Mesothelial cell of epicardium (in vitro differentiated cells): ENCODE results near the gene LSS. TPM values are rescaled to one million over a fixed set of nuclear protein-coding genes. Genes with fewer than 3 reads are reported as not detected.

Experiments
- DNase-seq, 2 experiments: peaks; one replicate each; pipeline ENCODE4 v3.0.0; 2021; ENCODE audit warnings: low spot score in 2 of 2; ENCODE audit not compliant: unreplicated experiment in 2 of 2
- H3K27ac Mint-ChIP-seq: 2 replicates; pipeline ENCODE4 v1.8.0; 2021; ENCODE audit warnings: mixed read lengths
- H3K27me3 Mint-ChIP-seq: 2 replicates; pipeline ENCODE4 v1.8.0; 2021; ENCODE audit warnings: low read depth, mixed read lengths
- H3K36me3 Mint-ChIP-seq: 2 replicates; pipeline ENCODE4 v1.8.0; 2021; ENCODE audit warnings: mixed read lengths
- H3K4me1 Mint-ChIP-seq: 2 replicates; pipeline ENCODE4 v1.8.0; 2021; ENCODE audit warnings: mixed read lengths
- H3K4me3 Mint-ChIP-seq: 2 replicates; pipeline ENCODE4 v1.8.0; 2021; ENCODE audit warnings: mild to moderate bottlenecking, moderate library complexity, mixed read lengths
- H3K9me3 Mint-ChIP-seq: 2 replicates; pipeline ENCODE4 v1.8.0; 2021; ENCODE audit warnings: mixed read lengths
- CTCF ChIP-seq: fragments of 200-600 bp; sonication (generic); IDR thresholded peaks from one replicate; pipeline ENCODE4 v1.5.0; 2021; ENCODE audit warnings: antibody characterized with exemption; ENCODE audit not compliant: unreplicated experiment
- total RNA-seq: library from RNA; stranded (reverse); gene quantifications from 3 replicates; pipeline ENCODE4 v1.2.1, GENCODE V29; 2021

Gene LSS
- total RNA-seq, 1 donor from 2014 or later = 85.8 TPM

- Mint-ChIP-seq H3K27ac (no peak overlapping the region), H3K36me3 (peaks cover 10% of the 10 kb centered on the region), H3K4me3 (no peak overlapping the region), H3K9me3 (no peaks in the 10 kb centered on the region), H3K27me3 (no peaks in the 10 kb centered on the region), H3K4me1 (no peaks in the 10 kb centered on the region)
- DNase-seq = no peak
- no peak for TF ChIP-seq CTCF
Measured at GRCh38 chr21:46159390-46159789, 69.2 kb downstream of the LSS start.

- no peak for DNase-seq
- no peak overlapping the region for H3K27ac Mint-ChIP-seq
Measured at GRCh38 chr21:46158666-46159300, 69.8 kb downstream of the LSS start.

GRCh38 chr21:46157987-46158451, 70.6 kb downstream of the LSS start:
- peaks cover 3% of the 10 kb centered on the region for H3K36me3 Mint-ChIP-seq
- H3K27ac Mint-ChIP-seq = no peak overlapping the region
- no peaks in the 10 kb centered on the region for H3K27me3 Mint-ChIP-seq
- no peaks in the 10 kb centered on the region for H3K9me3 Mint-ChIP-seq
- no peak overlapping the region for H3K4me3 Mint-ChIP-seq
- no peak for DNase-seq
- no peak for TF ChIP-seq CTCF
- H3K4me1 Mint-ChIP-seq = peaks cover 5% of the 10 kb centered on the region

More at GRCh38 chr21:46158666-46159300, 69.8 kb downstream of the LSS start:
- Mint-ChIP-seq H3K36me3 (peaks cover 9% of the 10 kb centered on the region), H3K4me3 (no peak overlapping the region), H3K9me3 (no peaks in the 10 kb centered on the region), H3K27me3 (no peaks in the 10 kb centered on the region), H3K4me1 (no peaks in the 10 kb centered on the region)
- TF ChIP-seq CTCF = no peak

GRCh38 chr21:46157396-46157986, 71.1 kb downstream of the LSS start:
- Mint-ChIP-seq H3K4me1 (peaks cover 7% of the 10 kb centered on the region), H3K9me3 (no peaks in the 10 kb centered on the region), H3K27me3 (no peaks in the 10 kb centered on the region), H3K27ac (no peak overlapping the region), H3K4me3 (no peak overlapping the region), H3K36me3 (no peaks in the 10 kb centered on the region)
- no peak for TF ChIP-seq CTCF
- DNase-seq = no peak

GRCh38 chr21:46156678-46157077, 71.9 kb downstream of the LSS start:
- DNase-seq = no peak
- Mint-ChIP-seq H3K9me3 (no peaks in the 10 kb centered on the region), H3K36me3 (no peaks in the 10 kb centered on the region), H3K27ac (no peak overlapping the region), H3K4me3 (no peak overlapping the region), H3K27me3 (no peaks in the 10 kb centered on the region), H3K4me1 (peaks cover 8% of the 10 kb centered on the region)
- no peak for TF ChIP-seq CTCF

- no peak for DNase-seq
- no peaks in the 10 kb centered on the region for H3K27me3 Mint-ChIP-seq
Measured at GRCh38 chr21:46156378-46156645, 72.3 kb downstream of the LSS start.

More at GRCh38 chr21:46156378-46156645, 72.3 kb downstream of the LSS start:
- no peaks in the 10 kb centered on the region for H3K36me3 Mint-ChIP-seq
- no peaks in the 10 kb centered on the region for H3K9me3 Mint-ChIP-seq
- H3K27ac Mint-ChIP-seq = no peak overlapping the region
- no peak overlapping the region for H3K4me3 Mint-ChIP-seq
- no peak for TF ChIP-seq CTCF
- peaks cover 8% of the 10 kb centered on the region for H3K4me1 Mint-ChIP-seq
